Activated gamma-delta T cell treated with anti-CD3 and anti-CD28 coated beads, Interleukin-2, amount 50 U/mL, for 16 hours (primary cell): ENCODE data around the gene LPIN3.
"Not testable (repeated sequence)": the region's sequence is repeated elsewhere in the genome, so short reads cannot be mapped to it uniquely, and the experiment has no call there.

Source experiments
- DNase-seq: peaks from one replicate; pipeline ENCODE4 v3.0.0-alpha.2; 2020; ENCODE audit warnings: low read depth

LPIN3 gene, protein sequence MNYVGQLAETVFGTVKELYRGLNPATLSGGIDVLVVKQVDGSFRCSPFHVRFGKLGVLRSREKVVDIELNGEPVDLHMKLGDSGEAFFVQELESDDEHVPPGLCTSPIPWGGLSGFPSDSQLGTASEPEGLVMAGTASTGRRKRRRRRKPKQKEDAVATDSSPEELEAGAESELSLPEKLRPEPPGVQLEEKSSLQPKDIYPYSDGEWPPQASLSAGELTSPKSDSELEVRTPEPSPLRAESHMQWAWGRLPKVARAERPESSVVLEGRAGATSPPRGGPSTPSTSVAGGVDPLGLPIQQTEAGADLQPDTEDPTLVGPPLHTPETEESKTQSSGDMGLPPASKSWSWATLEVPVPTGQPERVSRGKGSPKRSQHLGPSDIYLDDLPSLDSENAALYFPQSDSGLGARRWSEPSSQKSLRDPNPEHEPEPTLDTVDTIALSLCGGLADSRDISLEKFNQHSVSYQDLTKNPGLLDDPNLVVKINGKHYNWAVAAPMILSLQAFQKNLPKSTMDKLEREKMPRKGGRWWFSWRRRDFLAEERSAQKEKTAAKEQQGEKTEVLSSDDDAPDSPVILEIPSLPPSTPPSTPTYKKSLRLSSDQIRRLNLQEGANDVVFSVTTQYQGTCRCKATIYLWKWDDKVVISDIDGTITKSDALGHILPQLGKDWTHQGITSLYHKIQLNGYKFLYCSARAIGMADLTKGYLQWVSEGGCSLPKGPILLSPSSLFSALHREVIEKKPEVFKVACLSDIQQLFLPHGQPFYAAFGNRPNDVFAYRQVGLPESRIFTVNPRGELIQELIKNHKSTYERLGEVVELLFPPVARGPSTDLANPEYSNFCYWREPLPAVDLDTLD

DNA sequence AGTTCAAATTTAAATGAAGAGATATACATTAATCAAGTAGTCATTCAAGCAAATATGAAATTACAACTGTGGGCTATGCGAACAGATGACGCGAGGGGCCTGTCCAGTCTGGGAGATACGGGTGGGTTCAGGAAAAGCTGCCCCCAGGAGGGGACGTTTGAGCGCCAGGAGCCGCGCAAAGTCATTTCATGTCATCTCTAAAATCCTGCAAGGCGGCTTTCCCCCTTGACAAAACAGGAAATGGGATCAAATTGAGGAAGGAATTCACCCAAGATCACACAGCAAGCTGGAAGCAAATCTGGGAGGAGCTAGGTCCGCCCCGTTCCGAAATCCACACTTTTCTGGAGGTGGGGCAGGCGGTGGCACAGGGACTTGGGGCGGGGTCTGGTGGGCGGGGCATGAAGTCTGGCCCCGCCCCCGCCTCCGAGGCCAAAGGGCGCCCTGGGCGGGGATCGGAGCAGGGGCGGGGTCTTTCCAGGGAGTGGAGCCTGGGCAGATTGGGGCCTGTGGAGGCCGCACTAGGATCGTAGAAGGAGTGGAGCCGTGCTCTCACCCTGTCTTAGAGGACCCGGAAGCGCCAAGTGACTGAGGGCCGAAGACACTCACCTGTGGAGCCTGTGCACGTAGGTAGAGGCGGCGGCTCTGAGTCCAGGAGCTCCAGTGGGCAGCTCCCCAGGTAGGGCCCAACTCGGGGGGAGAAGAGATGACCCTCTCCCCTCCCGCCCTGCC, at the start of gene LPIN3:
TSS of gene LPIN3 (plus strand) at position 495 of the 729 bp plus-strand sequence. CDS start 4,983 bp downstream, outside the sequence.
- peak; percentile 10 for DNase-seq

GRCh38 chr20:41293269-41294037, 47.2 kb upstream of the LPIN3 start:
- DNase-seq = no peak

GRCh38 chr20:41299899-41300298, 40.7 kb upstream of the LPIN3 start:
- no peak for DNase-seq

GRCh38 chr20:41300383-41300782, 40.2 kb upstream of the LPIN3 start:
- DNase-seq = no peak

- DNase-seq = no peak
These were observed 39.7 kb upstream of the LPIN3 start for GRCh38 chr20:41300886-41301285.

- DNase-seq = no peak
These were observed 36.6 kb upstream of the LPIN3 start for GRCh38 chr20:41304002-41304401.

GRCh38 chr20:41304424-41305079, 36.1 kb upstream of the LPIN3 start:
- no peak for DNase-seq

GRCh38 chr20:41306061-41306727, 34.4 kb upstream of the LPIN3 start:
- DNase-seq = no peak

- DNase-seq = no peak
These were observed 33.6 kb upstream of the LPIN3 start for GRCh38 chr20:41307021-41307420.

- no peak for DNase-seq
These were observed 32.3 kb upstream of the LPIN3 start for GRCh38 chr20:41308290-41308711.

DNA sequence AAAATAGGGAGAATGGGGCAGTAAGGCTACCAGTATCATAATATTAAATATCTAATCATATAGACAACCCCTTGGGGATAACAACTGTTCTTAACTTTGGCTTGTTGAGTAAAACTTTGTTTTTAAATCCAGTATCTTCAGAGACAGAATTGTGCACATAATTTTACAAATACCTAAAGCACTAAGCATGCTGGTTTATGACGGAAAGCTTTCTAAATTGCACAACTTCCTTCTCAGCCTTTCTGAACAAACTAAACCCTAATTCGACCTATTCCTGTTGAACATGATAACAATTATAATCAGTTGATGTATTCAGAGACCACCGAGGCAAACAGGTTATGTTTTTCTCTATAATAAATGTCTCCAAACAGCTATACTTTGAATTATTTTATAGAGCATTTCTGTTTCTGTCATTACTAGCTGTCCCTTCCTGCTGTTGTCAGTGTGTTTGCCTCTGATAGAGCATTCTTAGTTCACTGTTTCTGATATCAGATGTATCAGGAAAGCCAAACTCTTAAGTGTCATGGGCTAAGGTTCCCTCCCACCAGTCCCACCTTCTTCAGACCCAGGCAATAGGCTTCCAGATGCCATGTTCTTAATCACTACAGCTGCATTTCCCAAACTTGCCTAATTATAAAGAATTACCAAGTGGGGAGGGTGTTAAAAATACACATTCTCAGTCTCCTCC, 31.8 kb upstream of the LPIN3 start:
- no peak for DNase-seq

GRCh38 chr20:41309817-41310216, 30.8 kb upstream of the LPIN3 start:
- no peak for DNase-seq

- not testable (repeated sequence) for DNase-seq
These were observed 28.6 kb upstream of the LPIN3 start for GRCh38 chr20:41312009-41312408.

- no peak for DNase-seq
These were observed 26.2 kb upstream of the LPIN3 start for GRCh38 chr20:41314386-41314785.

DNA sequence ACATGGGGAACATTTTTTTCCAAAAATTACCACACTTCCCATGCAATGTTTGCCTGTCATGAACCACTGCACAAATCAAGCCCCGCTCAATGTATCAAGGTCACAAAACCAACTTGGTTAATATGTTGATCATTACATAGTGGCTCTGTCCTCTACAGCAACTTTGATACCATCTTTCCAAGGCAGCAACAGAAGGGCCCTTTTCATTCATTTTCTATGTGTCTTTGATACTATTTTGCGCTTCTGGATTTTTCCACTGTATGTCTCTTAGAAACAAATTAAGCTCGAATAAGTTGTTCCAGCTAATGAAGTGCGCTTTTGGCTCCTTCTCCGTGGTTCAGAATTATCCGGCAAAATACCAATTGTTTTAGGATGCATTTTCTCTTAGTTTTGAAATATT, 24.6 kb upstream of the LPIN3 start:
- no peak for DNase-seq

DNA sequence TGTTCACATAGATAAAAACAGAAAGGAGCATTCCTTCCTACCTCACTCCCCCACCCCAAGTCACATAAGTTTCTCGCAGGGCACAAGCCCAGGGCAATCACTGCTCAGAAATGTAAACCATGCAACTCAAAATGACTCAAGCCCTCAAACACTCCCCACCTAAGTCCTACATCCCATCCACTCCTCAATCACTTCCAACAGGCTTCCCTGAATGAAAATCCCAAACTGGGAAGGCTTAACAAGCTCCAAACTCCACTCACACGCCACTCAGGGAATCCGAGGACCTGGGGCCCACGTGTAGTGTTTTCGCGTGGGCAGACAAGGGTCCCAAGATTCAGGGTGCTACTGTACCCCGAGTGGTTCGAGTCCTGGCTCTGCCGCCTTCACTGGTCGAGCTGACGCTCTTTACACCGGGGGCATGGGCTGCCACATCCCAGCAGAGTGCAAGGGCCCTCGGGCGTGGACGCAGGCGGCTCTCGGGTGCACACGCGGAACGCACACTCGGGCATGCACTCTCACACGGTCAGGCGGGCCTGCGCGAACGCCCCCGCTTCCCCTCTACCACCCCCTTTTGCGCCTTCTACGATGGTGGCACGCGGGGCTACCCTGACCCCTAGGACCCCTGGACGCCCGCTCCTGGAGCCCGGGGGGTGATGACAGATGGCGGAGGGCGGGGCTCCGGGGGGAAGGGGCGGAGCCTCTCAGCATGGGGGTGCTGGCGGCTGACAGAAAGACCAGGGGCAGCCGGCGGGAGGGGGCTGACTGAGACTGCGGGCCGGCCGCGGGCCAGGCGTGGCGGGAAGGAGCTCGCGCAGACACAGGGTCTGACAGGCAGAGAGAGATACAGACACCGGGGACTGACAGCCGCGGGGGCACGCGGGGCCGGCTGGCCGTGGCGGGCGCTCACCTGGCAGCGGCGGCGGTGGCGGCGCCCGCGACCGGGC, 23.7 kb upstream of the LPIN3 start:
- DNase-seq = peak; percentile 70

DNA sequence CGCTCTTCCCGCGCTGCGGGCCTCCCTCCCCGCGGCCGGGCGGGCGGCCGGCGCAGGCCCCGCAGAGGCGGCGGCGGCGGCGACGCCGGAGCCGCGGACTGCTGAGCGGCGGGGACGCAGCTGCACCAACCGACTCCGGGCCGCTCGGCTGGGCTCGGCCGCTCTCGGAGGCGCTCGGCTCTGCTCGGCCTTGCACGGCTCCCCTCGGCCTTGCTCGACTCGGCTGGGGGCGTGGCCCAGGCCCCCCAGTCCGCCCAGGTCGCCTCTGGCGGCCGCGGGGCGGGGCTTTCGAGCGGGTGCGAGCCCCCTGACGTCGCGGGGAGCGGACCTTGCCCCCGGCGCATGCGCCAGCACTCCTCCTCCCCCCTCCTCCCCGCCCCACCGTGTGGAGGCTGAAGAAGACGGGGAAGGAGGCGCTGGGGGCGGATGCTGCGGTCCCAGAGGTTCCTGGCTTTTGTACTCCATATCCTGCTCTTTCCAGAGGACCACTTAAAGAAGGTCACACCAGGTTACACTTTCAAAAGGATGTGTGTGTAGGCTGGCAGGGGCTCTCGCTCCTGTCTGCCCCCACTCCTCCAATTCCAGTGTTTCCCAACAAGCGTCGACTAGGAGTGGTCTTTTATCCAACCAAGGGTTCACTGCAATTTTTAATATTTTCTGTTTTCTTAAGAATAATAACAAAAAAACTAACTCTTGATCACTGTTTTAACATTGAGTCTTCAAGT, 22.9 kb upstream of the LPIN3 start, which contains the start of gene ZHX3:
TSS of gene ZHX3 (minus strand) at position 186 of the 725 bp plus-strand sequence. CDS start 112,815 bp downstream, outside the sequence.
- DNase-seq = peak; percentile 94

DNA sequence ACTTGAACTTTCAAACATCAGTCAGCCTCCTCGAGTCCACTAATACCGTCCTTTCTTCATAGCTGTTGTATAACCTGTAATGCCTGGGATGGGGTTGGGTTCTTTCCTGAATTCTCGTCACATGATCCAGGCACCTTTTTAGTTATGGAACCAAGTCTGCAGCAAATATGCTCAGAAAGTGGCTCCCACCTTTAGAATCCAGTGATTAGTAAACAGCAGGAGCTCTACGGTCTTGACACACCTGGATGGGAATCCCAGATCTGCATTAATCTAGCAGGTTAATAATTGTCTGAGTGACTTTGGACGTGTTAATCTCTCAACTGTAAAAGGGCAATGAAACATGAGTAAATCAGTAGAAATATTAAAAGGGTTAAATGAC, 22.4 kb upstream of the LPIN3 start:
- no peak for DNase-seq
